Heart left ventricle (tissue), 16 donors: Measurements from ENCODE around the gene ZNF304. TPM values are rescaled to one million over a fixed set of nuclear protein-coding genes. Genes with fewer than 3 reads are reported as not detected.

Source experiments
- ATAC-seq, 4 donors: fragments of 200-7000 bp; cut with Tn5 transposase; one replicate each; pipeline ENCODE4 v1.9.1; 2020 to 2022; ENCODE audit warnings: moderate library complexity in 4 of 4, mild to moderate bottlenecking in 3 of 4, moderate number of reproducible peaks in 1 of 4
- DNase-seq, 5 donors: peaks; one replicate each; pipeline ENCODE4 v3.0.0-alpha.2; 2020
- H3K27ac ChIP-seq, 12 donors: fragments of 200-600 bp; sonication (generic) in 4 of 12; one replicate each; pipeline versions ENCODE4 v1.5.0 to v1.8.0; 2016 to 2022; ENCODE audit warnings: mild to moderate bottlenecking in 2 of 12
- H3K27me3 ChIP-seq, 9 donors: fragments of 200-600 bp; sonication (generic) in 2 of 9; one replicate each; pipeline versions ENCODE4 v1.5.1 to v1.8.0; 2016 to 2022; ENCODE audit warnings: mild to moderate bottlenecking in 3 of 9
- H3K36me3 ChIP-seq, 9 donors: fragments of 200-600 bp; sonication (generic) in 2 of 9; one replicate each; pipeline versions ENCODE4 v1.5.0 to v1.8.0; 2018 to 2022; ENCODE audit warnings: mild to moderate bottlenecking in 2 of 9
- H3K4me1 ChIP-seq, 12 donors: fragments of 200-600 bp; sonication (generic) in 4 of 12; one replicate each; pipeline versions ENCODE4 v1.5.0 to v1.8.0; 2016 to 2022; ENCODE audit warnings: mild to moderate bottlenecking in 3 of 12
- H3K4me3 ChIP-seq, 12 donors: fragments of 200-600 bp; sonication (generic) in 4 of 12; one replicate each; pipeline versions ENCODE4 v1.5.0 to v1.8.0; 2017 to 2022; ENCODE audit warnings: mild to moderate bottlenecking in 9 of 12, moderate library complexity in 4 of 12
- H3K9me3 ChIP-seq, 12 donors: fragments of 200-600 bp; sonication (generic) in 4 of 12; one replicate each; pipeline versions ENCODE4 v1.5.0 to v1.8.0; 2016 to 2022; ENCODE audit warnings: mild to moderate bottlenecking in 1 of 12
- POLR2A ChIP-seq, 2 donors: fragments of 450-650 bp; IDR thresholded peaks; one replicate each; pipeline ENCODE4 v1.6.1; 2017; ENCODE audit warnings: antibody characterized with exemption in 2 of 2, mild to moderate bottlenecking in 2 of 2, moderate library complexity in 2 of 2
- WGBS, 4 donors: extraction: QIAGEN DNeasy Blood & Tissue Kit in 2 of 4; methylation state at CpG; one replicate each; pipeline versions ENCODE4 v1.1.5 to v1.1.7; 2013 to 2018; 5-methylcytosine and 5-hydroxymethylcytosine counted together
- intact Hi-C, 10 donors: fragments of 100-400 bp; cut with DNase I; formaldehyde crosslinking; loops; one replicate each; pipeline versions ENCODE4 v1.11.1 to v1.14.2; 2022
- long read RNA-seq, 3 donors: library from polyadenylated mRNA; unstranded; transcript quantifications; one replicate each; pipeline ENCODE4 v2.0.0, GENCODE V29; 2020 to 2021
- polyA plus RNA-seq, 2 donors: library from polyadenylated mRNA; stranded (reverse); fragments of 200-250 nt; gene quantifications; one replicate each; pipeline ENCODE4 v1.2.3, GENCODE V29; 2013
- total RNA-seq, 9 donors: library from RNA; depleted of rRNA in 2 of 9; stranded (reverse); fragments of >200 nt in 2 of 9; fragmentation: NEBNext Ultra II Directional in 3 of 9; extraction: Animal tissue kit (Norgen Biotek cat#: 25700) in 3 of 9; gene quantifications; one replicate each; pipeline versions ENCODE4 v1.1.0 to v1.2.4, GENCODE V29; 2016 to 2023
- TF ChIP-seq, protein P1 (sequence below), 12 donors: fragments of 200-600 bp; sonication (generic) in 4 of 12; IDR thresholded peaks; one replicate each; pipeline versions ENCODE4 v1.5.0 to v1.8.0; 2018 to 2022; ENCODE audit warnings: antibody characterized with exemption in 12 of 12, mild to moderate bottlenecking in 5 of 12
- donor health status: ischemic (EF 13 %, LVEDD 7.1; RV severe dilation, severe dysfunction).
- donor health status: healthy with polysubstance abuse.
- donor health status: DM: no; HTN: yes; CAD: no.
- donor health status: DM: no; HTN: no; CAD: no.
- donor health status: ischemic (EF 25% LVEDD 6.9; RV normal size, moderate dysfunction).
- donor health status: ischemic (EF 25% LVEDD 5.7; RV mildly dilated, moderate dysfunction).
- donor health status: healthy.
- donor health status: DM: yes; HTN: yes; CAD: no.
- donor health status: ischemic (EF 35%, LVEDD 5.7; RV mildly dilated, moderate dysfunction).
- donor health status: nonischemic (EF 11% LVEDD 7.7; RV severe dilation, severe dysfunction).
- donor health status: DM: yes; HTN: yes; CAD: no.
- donor health status: PGD.
- donor health status: ischemic (EF 29% LVEDD 5.4; RV normal size, mild dysfunction).
- donor health status: nonischemic (EF 23%, LVEDD 6.1; RV moderate dilation, normal function).

The ZNF304 gene
- total RNA-seq (10 to 100 TPM in 4 of 9 donors, 1 to 10 TPM in 5; 7.0 to 14.5 (median 9.7) TPM), polyA plus RNA-seq (1 to 10 TPM; 2.7 to 6.1 TPM)
- long read RNA-seq, donor 1, full-length matches to known transcripts: 11 of 13 reads
- long read RNA-seq, donor 1, partial matches to known transcripts: 0 of 13 reads
- long read RNA-seq, donor 1, other reads (novel, unspliced or antisense): 2 of 13 reads
- long read RNA-seq, donor 2, full-length matches to known transcripts: 22 of 34 reads
- long read RNA-seq, donor 2, partial matches to known transcripts: 1 of 34 reads
- long read RNA-seq, donor 2, other reads (novel, unspliced or antisense): 11 of 34 reads
- long read RNA-seq, donor 3, full-length matches to known transcripts: 3 of 4 reads
- long read RNA-seq, donor 3, partial matches to known transcripts: 1 of 4 reads
- long read RNA-seq, donor 3, other reads (novel, unspliced or antisense): 0 of 4 reads

DNA sequence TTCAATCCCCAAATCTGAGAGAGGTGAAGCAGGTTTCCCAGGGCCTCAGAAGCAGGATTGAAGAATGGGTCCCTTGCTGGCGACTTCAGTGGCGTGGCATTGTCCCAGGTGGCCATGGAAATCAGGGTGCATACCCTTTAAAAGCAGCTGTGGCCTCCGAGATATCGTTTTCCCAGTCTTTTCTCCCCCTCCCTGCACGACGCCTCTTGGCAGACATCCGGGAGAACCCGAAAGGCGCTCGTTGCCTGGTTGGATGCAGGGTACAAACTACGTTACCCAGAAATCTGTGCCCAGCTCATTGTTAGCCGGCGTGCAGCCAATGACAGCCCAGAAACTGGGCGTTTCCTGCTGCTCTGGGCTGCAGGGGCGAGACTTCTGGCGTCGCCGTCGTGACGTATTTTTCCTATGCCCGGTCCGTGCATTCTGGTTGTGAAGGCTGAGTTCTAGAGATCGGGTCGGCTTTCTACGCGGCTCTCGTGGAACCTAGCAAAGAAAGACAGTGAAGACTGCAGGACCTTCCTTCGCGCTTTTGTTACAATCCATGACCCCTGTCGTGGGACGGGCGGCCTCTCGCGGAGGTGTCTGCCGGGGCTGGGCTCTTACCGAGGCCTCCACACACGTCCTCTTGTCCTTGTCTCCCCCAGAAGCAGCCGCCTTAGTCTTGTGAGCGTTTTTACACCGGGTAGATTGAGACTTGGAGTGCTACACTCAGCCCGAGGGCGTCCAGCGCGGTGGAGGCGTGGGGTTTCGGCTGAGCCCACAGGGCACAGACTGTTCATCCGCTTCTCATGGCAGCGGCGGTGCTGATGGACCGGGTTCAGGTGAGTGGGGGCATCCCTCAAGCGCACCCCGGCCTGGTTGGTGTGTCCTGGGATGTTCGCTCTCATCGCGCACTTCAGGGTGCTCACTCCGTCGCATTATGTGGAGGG lies at the start of gene ZNF304:
ZNF304 (plus strand) TSS at position 395 of the 929 bp plus-strand sequence; CDS start at position 789, 394 bp downstream.
- DNase-seq (peak; percentile 95 to 97 (median 96)), ATAC-seq (peak; percentile 97 to 99 (median 98))
- Histone ChIP-seq H3K27ac (peak within 1 kb of the TSS; percentile 41 to 91 (median 86)), H3K4me3 (peak within 1 kb of the TSS; percentile 75 to 100 (median 92)), H3K4me1 (peaks cover 0 to 44% (median 21%) of the 10 kb centered on the region in 12 donors), H3K27me3 (no peaks in the 10 kb centered on the region), H3K9me3 (peaks cover 0 to 38% (median 2%) of the 10 kb centered on the region in 12 donors), H3K36me3 (peaks cover 0 to 34% (median 28%) of the 10 kb centered on the region in 9 donors)
- 1 to 2% (median 2%) methylated on average over 22 to 57 of the region's 57 CpGs for WGBS, 4 donors
- TF ChIP-seq POLR2A (IDR thresholded peaks at IDR 0.05): peak in 1 of 2 donors; percentile 43
- TF ChIP-seq, protein P1, sequence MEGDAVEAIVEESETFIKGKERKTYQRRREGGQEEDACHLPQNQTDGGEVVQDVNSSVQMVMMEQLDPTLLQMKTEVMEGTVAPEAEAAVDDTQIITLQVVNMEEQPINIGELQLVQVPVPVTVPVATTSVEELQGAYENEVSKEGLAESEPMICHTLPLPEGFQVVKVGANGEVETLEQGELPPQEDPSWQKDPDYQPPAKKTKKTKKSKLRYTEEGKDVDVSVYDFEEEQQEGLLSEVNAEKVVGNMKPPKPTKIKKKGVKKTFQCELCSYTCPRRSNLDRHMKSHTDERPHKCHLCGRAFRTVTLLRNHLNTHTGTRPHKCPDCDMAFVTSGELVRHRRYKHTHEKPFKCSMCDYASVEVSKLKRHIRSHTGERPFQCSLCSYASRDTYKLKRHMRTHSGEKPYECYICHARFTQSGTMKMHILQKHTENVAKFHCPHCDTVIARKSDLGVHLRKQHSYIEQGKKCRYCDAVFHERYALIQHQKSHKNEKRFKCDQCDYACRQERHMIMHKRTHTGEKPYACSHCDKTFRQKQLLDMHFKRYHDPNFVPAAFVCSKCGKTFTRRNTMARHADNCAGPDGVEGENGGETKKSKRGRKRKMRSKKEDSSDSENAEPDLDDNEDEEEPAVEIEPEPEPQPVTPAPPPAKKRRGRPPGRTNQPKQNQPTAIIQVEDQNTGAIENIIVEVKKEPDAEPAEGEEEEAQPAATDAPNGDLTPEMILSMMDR (IDR thresholded peaks at IDR 0.05): no peak
- intact Hi-C loops: loop anchor here in 7 of 10 donors (1.0 to 10.0 kb wide), 7 partner anchors 12 to 246 kb away; partner anchors contain the start of genes ZNF460 (in 5 of the 7), TRAPPC2B (in 1 of the 7), ZNF543 (in 1 of the 7) and ZNF547 (in 1 of the 7)

DNA sequence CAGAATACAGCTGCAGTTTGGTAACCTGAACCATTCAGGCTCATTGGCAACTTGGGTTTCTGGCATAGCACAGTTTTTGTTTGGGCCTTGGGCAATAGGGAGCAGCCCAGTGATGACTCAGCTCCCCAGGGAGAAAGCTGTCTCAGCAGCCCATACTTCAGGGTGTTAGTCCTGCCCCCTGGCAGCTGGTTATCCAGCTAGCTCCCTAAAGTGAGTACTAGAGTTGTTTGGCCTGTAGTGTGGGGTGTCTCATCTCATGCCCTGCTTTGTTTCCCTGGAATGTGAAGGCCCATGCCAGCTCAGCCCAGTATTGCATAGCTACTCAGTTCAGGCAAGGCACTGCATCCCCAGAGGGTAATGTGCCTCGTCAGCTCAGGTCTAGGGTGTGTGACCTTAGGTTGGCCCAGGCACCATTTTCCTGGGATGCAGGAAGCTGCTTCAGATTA lies 49.0 kb upstream of the ZNF304 start:
- ATAC-seq (peak in 3 of 4 donors; percentile 68 to 91 (median 86)), DNase-seq (peak in 1 of 5 donors; percentile 25)

DNA sequence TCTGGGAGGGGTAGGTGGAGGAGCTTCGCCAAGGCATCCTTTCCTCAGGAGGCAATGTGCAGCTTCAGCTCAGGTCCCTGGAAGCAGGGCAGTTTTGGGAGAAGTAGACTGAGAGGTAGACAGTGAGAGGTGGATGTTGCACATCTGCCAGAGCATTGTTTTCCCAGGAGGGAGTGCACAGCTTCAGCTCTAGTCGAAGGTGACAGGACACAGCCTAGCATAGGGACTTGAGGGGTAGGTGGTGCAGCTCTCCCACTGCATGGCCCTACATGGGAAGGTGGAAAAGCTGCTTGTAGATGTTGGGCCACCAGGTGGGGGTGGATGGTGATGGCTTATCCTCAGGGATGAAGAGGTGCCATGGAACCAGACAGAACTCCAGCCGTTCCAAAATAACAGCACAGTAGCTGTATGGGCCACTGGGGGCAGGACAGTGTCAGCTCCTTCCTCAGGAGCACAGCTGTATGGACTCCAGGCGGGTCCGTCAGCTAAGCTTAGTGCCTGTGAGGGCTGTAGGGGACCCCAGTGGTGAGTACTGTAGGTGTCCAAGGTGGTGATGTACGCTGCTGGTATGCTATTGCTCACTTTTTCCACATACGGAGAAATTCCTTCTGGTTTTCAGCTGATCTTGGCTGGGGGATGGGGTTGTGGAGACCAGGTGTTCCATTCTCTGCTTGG lies 48.2 kb upstream of the ZNF304 start:
- DNase-seq: no peak
- 81 to 92% (median 84%) methylated on average over 7 of the region's 7 CpGs for WGBS, 4 donors
- peak in 3 of 4 donors; percentile 18 to 55 (median 30) for ATAC-seq
- Histone ChIP-seq H3K27me3 (no peaks in the 10 kb centered on the region), H3K9me3 (no peaks in the 10 kb centered on the region), H3K36me3 (peaks cover 0 to 46% (median 34%) of the 10 kb centered on the region in 9 donors), H3K4me1 (peaks cover 0 to 16% (median 5%) of the 10 kb centered on the region in 12 donors), H3K27ac (no peak overlapping the region), H3K4me3 (no peak overlapping the region)
- TF ChIP-seq, protein P1 (IDR thresholded peaks at IDR 0.05): no peak
- no peak for TF ChIP-seq POLR2A (IDR thresholded peaks at IDR 0.05)
- intact Hi-C loops: no loop called here

More for the DNA sequence above, 49.0 kb upstream of the ZNF304 start:
- no peak overlapping the region for H3K4me3 ChIP-seq
- no peaks in the 10 kb centered on the region for H3K27me3 ChIP-seq
- H3K4me1 ChIP-seq: peaks cover 0 to 16% (median 5%) of the 10 kb centered on the region in 12 donors
- intact Hi-C loops: no loop called here
- H3K9me3 ChIP-seq: no peaks in the 10 kb centered on the region
- 40 to 83% (median 67%) methylated on average over 1 of the region's 1 CpG; no CpG with 5 or more reads in 1 of the 4 donors for WGBS, 4 donors
- TF ChIP-seq, protein P1 (IDR thresholded peaks at IDR 0.05): no peak
- no peak for TF ChIP-seq POLR2A (IDR thresholded peaks at IDR 0.05)
- peak overlapping the region in 3 of 12 donors; percentile 14 to 42 (median 32) for H3K27ac ChIP-seq
- H3K36me3 ChIP-seq: peaks cover 0 to 52% (median 39%) of the 10 kb centered on the region in 9 donors
